Myocyte (in vitro differentiated cells): ENCODE results near the gene FGD5. TPM values are rescaled to one million over a fixed set of nuclear protein-coding genes. Genes with fewer than 3 reads are reported as not detected.

Experiments used
- DNase-seq: peaks from one replicate; pipeline ENCODE4 v3.0.0-alpha.2; 2012; ENCODE audit warnings: low read depth
- total RNA-seq: library from RNA; depleted of rRNA; stranded (reverse); fragments of >200 nt; gene quantifications from 2 replicates; pipeline ENCODE4 v1.2.3, GENCODE V29; 2014

Gene FGD5
- total RNA-seq, 1 donor from 2014 or later, result not detected

DNA sequence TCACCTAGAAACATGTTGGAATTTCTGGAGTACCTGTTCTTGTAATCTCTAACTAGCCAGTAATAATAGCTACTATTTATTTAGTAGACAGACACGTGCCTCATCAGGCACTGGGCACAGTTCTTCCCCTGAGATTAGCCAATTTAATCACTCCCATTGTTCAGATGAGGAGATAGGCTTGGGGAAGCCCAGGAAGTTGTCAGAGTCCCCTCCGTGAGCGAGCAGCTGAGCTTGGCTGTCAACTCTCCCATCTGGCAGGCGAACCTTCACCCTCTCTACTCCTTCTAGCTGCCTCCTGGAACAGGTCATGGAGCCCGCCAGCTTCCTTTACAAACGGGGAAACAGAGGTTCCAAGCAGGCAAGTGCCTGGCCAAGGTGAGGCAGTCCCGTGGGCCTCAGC is 31.1 kb upstream of the FGD5 start:
- no peak for DNase-seq

DNA sequence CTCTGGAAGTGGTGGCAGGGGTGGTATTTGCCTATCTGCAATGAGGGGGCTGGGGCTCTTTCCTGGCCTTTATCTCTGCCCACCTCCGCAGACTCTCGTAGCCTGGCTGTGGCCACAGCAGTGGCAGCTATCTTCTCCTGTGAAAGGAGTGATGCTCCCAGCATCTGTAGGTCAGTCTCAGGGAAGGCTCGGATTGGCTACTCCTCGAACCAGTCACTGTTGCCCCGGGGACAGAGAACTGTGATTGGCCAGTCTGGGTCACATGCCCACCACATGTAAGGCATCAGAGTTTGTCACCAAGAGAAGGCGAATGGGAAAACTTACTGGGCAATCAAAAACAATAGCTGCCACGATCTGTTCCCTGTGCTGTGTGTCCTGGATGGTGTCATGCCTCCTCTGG is 30.1 kb upstream of the FGD5 start:
- DNase-seq, result no peak

DNA sequence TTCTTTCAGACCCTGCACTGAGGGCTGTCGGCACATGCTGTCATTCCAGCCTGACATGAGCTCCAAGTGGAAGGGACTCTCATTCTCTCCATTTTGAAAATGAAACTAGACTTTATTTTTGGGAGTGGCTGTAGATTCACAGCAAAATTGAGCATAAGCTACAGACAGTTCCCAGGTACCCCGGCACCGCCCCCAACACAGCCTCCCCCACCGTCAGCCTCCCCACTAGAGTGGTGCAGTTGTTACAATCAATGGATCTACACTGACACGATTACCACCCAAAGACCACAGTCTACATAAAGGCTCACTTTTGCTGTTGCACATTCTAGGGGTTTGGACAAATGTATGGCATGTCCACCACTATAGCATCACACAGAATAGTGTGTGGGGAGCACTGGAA is 29.5 kb upstream of the FGD5 start:
- no peak for DNase-seq

DNA sequence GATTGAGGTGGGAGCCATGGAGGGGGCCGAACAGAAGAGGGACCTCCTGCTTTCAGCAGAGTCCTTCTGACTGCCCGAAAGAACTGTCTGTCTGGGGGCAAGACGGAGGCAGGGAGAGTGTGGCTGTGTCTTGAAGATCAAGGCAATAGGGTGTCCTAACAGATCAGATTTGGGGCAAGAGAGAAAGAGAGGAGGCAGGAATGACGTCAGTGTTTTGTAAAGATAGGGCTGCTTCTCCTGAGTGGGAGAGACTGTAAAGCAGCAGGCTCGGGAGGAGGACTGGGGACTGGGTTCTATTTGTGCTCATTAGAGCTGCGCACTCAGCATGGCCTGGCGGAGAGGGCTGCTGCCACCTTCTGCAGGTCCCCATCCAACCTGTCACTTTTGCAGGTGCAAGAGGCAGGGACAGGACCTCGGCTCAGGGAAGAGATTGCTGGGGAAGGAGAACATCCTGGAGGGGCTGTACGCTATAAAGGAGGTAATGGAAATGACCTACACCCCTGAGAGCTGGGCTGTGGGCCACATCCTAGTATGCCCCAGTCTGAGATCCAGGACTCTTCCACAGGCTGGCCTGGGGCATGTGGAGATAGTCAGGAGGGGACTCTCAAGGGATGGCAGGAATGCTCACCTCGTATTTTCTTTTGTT is 29.0 kb upstream of the FGD5 start:
- no peak for DNase-seq

DNA sequence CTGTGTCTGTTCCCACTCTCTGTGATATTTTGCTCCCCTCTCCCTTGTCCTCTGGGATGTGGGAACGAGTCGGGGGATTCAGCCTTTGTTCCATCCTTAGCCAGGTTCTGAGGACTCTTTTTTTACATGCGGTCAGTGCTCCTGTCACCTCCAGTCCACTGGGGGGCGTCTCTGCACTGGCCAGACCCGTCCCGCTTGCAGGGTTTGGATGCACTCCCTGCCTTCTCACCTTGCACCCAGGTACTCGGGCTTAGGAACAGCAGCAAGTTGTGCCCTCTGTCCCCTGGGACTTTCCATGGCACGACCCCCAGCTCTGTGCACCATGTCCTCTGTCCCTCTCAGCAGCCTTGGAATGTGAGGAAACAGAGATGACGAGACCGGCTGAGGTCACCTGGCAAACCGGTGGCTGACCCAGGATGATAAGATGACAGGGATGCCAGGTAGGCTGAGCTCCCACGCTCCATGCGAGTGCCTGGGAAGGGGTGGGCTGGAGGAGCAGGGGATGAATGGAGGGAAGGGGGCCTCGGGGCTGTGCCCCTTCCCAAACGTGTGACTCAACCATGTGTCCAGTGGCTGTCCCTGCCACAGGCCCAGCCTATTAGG is 27.3 kb upstream of the FGD5 start:
- peak; percentile 30 for DNase-seq

DNA sequence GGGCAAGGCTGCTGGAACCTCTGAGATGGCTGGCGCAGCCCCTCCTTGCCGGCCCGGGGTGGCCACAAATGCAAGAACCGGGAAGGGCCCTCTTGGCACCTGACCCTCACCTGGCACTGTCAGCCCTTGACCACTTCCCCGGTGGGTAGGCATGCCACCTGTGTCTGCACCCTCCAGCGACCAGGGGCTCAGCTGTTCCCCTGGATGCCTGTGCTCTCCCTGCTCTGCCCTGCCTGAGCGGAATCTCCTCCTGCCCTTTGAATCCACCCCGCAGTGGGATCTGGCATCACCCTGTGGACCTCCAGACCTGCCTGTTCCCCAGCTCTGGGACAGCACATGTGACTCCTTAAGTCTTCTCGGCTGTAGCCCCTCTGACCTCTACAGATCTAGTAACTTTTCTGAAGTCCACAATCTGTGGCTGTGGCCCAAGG is 26.1 kb upstream of the FGD5 start:
- peak; percentile 4 for DNase-seq

DNA sequence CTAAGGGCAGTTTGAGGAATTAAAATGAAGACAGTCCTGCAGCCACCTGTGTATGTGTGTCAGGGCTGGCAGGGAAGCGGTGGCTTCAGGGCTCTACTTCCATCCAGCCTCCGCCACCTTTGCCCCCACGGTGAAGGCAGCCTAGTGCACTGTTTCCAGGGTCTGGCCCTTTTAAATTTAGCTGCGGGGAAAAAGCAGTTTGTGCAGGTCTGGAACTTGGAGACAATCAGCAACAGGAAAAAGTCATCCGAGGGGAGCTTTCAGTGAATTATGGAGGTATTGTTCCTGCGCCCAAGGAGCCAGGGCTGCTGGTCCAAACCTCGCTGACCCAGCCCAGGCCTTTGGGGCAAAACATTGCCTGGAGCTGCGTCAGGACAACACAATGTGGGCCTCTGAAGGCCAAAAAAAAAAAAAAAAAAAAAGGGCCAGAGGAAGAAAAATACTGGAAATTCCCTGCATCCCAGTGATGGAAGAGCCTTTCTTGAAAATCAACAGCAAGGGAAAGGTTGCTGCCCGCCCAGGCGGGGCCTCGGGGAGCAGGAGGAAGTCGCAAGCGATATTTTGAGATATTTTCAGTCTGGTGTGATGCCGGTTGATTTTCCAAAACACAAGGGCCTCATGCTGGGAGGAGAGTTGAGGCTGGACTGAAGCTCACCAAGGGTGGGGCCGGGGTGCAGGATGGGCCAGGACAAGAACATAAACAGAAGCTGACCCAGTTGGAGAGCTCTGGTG is 25.5 kb upstream of the FGD5 start:
- no peak for DNase-seq

DNA sequence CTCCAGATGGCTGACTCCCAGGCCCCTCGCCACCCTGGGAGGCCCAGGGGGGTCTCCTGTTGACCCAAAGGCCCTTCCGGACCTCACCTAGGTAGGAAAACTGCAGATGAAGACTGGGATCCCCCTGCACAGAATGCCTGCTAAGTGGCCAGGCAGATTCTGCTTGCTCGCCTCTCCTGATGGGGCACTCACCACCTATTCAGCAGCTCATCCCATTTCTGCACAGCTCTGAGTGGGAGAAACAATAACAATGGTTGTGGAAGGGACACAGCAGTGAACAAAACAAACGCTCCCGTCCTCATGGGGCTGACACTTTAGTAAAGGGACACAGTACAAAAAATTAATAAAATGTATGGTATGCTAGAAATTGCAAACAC is 24.9 kb upstream of the FGD5 start:
- DNase-seq, result no peak

DNA sequence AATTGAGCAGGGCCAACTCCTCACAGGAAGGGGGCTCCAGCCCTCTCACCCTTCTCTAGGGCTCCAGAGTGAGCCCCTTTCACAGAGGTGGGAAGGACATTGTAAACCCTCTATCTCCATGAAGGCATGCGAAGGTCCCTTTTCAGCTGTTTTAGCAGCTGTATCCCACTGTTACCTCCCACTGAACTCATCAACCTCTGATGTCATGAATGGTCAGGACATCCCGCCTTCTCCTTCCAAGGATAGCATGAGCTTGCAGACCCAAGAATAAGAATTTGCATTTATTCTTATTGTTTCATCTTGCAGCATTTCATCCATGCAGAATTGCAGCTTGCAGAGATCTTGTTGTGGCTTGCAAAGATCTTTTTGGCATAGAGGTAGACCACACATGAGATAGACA is 24.3 kb upstream of the FGD5 start:
- no peak for DNase-seq

DNA sequence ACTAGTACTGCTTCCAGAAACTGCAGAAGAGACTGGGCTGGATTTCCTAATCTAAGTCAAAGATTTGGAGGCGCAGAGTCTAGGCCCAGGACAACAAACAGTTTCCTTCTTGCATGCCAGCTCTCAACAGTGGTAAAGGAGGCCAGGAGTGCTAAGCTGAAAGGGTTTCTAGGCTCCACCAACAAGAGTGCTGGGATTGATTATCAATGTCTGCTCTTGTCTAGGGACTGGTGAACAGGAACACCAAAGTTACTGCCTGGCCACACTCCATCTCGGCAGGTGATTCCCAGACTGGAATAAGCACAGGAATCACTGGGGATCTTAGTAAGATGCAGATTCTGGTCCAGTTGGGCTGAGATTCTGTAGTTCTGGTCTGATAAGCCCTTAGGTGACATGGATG is 22.8 kb upstream of the FGD5 start:
- no peak for DNase-seq

DNA sequence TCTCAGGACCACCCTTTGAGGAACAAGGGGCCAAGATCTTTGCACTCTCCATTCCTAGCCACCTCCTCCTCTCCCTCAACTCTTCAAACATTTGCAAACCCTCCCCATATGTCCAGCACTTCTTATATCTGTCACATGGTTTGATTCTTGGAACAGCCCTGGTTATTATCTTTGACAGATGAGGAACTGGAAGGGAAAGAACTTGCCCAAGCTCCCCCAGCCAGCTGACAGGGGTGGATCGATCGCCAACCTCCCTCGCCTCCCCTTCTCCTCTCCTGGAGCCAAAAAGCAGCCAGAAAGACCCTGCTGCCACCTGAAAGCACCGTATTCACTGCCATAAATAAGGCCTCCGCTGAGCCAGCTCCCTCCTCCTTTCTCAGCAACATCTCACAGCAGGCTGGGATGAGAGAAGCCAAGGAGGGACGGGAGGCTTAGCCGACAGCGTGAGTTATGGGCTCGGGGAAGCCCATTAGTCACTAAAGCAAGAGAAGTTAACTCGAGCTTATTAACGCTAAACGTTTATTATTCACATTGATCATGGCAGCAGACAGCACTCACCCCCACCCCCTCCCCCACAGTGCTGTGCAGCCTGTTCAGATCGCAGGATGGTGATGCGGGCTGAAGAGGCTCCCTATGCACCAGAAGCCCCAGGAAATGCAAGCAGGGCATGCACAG is 22.2 kb upstream of the FGD5 start:
- no peak for DNase-seq

DNA sequence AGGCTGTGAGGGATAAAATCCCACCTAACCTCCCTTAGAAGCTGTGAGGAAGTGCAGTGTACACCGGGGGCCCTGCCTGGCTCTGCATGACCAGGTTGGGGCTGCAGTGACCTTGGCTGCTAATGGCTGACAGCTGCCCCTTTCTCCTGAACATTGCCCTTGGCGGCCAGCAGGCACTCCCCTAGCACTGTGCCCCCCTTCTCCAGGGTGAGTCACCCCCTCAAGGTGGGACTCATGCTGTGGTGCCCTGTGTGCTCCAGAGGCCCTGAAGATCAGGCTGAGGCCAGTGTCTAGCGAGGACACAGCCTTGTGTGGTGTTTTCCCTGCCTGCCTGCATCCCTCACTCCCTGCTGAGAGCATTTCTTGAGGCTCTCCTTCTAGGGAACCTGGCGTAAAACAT is 21.0 kb upstream of the FGD5 start:
- no peak for DNase-seq

DNA sequence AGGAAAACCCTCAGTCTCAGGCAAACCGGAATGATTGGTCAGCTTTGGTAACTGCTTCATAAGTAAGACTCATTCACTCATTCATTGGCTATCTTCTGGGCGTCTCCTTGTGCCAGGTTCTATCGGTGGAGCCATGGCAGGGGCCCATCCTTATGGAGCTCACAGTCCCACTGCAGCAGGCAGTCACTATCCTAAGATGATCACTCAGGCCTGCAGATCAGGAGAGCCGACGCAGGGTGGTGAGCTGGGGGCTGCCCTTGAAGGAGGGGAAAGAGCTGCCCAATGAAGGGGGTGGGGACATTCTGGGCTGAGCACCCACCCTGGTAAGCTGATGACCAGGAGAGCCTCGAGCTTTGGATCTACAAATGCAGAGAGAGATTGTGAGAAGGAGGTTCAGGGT is 20.5 kb upstream of the FGD5 start:
- DNase-seq, result no peak

DNA sequence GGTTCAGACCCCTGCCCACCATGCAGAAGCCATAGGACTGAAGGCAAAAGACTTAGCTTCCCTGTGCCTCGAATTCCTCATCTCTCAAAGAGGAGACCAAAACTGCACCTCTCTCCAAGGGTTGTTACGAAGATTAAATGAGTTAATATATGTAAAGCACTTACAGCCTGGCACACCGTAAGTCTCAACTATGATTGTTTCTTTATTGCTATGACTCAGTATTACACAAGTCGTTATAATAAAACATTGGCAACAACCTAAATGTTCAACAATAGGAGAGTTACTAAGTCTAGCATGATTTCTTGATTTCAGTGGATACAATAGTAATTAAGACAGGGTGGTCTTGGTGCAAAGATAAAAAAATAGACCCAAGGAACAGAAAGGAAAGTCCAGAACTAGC is 19.6 kb upstream of the FGD5 start:
- DNase-seq, result no peak

DNA sequence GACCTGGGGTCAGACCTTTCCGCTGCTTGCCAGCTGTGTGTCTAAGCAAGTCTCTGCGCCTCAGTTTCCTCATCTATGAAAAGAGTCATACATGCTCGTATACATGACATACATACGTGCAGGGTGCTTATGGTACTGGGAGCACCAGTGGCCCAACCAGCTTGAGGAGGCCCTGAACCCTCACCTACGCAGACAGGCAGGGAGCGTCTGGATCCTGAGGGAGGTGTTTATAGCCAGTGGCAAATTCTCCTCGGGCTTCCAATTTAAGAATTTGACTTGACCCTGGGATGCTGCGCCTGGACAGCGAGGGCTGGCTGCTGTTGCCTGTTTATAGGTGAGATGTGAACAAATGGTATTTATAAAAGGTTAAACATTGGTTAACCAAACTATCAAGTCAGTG is 17.7 kb upstream of the FGD5 start:
- no peak for DNase-seq

DNA sequence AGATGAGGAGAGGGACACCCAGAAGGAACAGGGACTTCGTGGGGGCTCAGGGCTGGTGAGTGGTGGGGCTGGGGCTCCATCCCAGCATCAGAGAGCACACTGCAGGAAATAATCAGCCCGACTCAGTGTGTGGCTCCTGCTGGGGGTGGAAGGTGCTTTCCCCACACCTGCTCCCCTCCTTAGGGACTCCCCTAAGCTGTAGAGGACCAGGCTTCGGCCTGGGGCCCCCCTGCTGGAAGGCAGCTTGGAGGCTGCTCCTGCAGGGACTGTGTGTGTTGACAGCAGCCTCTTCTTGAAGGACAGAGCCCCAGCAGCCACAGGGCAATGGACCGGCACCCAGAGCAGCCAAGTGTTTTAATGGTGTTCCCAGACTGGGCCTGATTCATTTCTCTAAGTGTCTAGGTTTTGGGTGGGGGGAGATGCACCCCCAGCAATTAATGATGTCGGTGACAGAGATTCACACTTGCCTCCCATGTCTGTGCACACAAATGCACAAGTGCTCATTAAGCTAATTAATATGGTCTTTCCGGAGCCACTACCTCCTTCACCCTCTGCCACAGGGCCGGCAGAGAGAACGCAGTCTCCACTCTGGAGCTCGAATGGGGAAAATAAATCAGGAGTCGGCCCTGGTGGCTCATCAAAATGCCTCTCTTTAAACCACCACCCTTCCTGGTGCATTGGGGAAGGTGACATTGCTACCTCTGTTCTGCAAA is 16.9 kb upstream of the FGD5 start:
- no peak for DNase-seq

DNA sequence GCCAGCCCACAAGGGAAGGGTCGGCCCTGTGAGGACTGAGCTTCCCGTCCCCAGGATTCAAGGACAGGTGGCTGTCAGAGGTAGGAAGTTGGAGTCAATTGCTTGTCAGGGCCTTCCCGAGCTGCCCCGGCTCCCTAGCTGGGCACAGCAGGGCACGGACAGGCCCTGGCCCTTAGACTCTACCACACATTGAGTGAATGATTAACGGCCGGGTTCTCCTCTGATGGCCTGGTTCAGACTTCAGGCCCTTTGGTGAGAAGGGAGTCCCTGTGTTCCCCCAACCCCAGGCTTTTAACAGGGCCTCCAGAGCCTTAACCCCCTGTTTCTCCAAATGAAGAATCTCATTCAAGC is 16.4 kb upstream of the FGD5 start:
- no peak for DNase-seq

DNA sequence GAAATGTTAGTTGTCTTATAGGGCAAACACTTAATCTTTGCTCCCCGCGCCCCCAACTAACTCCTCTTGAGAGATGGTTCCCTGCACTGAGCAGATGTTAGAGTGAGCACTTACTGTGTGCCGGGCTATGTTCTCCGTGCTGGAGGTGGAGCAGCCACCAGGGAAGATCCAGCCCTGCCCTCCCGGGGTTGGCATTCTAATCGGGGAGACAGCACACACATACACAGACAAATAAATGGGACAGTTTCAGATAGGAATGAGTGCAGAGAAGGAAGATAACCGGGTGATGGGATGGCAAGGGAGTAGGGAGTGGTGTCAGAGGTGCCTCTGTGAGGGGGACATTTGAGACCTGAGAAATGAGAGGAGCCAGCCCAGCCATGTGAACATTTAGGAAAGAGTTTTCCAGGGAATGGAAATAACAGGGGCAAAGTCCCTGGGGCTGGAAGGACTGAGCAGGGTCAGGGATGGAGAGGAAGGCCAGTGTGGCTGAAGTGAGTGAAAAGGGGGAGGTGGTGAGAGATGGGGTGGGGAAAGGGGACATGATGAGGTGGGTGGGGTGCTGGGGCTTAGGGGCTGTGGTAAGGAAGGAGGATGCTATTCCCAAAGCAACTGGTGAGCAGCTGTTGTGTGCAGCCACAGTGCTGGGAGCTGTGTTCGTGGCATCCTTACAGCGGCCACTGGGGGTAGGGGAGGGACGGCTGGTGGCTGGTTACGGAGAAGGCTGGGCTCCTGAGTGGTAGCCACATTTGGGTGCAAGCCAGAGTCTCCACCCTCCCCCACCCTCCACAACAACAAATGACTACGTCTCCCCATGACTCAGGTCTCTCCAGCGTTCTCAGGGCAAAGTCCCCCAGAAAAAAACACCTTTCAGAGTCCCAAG is 15.4 kb upstream of the FGD5 start:
- DNase-seq, result peak; percentile 90

DNA sequence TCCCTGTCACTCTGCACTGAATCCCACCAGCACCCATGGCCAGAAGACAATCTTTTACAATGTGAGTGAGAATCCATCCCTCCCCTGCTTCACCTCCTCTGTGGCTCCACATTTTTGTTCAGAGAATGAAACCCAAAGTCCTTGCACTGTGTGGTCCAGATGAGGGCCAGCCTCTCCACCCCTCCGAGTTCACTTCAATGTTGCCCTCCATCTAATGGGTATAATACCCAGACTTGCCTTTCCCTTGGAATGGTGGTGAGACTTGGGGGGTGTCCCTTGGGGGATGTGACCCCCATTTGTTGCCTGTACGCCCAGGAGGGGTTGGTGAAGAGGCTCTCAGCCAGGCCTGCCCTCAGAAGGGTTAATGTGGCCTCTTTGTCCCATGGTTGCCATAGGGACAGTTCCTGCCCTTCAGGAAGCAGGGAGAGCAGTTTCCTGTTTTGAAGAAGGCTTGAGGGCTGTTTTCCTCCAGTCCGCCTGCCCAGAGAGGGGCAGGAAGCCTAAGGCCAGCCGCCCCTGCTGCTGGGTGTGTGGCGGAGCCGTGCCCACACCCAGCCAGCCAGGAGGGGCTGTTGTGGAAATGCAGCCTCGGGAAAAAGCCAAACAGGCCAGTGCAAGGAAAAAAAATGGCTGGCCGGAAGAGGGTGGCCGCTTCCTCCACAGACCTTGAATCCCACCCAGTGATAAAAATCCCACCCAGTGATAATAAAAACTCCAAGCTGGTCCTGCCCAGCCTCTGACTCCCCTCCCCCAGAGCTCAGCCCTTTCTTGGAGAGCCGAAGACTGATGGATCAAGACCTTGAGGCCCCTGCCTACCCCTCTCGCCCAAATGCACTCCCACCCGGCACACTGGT is 14.6 kb upstream of the FGD5 start:
- no peak for DNase-seq
